ENCODE data around the gene KLHL41. TPM values are rescaled to one million over a fixed set of nuclear protein-coding genes. Genes with fewer than 3 reads are reported as not detected.
"Not testable (repeated sequence)": the region's sequence is repeated elsewhere in the genome, so short reads cannot be mapped to it uniquely, and the experiment has no call there.

The KLHL41 gene
- total and polyA plus RNA-seq, 3 donors from 2014 or later, result 1.7 to 11.7 (median 4.3) TPM

GRCh38 chr2:169511818-169512217 is 2.3 kb downstream of the KLHL41 start:
- no peaks in the 10 kb centered on the region for H3K27me3 ChIP-seq
- 89 to 93% methylated on average over 1 of the region's 1 CpG for WGBS, 2 donors
- H3K4me3 ChIP-seq, result no peak overlapping the region
- DNase-seq, result no peak
- H3K27ac ChIP-seq, result no peak overlapping the region
- intact Hi-C loops (cut with DNase I; ENCODE audit: low total_unique reads), result no loop called here
- TF ChIP-seq POLR2A (IDR thresholded peaks at IDR 0.05) (no peak), CTCF (IDR thresholded peaks at IDR 0.05) (no peak)
- no peaks in the 10 kb centered on the region for H3K36me3 ChIP-seq (ENCODE audit: low read depth, missing control alignments)
- H3K4me1 ChIP-seq, result no peaks in the 10 kb centered on the region
- H3K9me3 ChIP-seq, result no peaks in the 10 kb centered on the region

GRCh38 chr2:169512525-169512924 is 3.0 kb downstream of the KLHL41 start:
- intact Hi-C loops (cut with DNase I; ENCODE audit: low total_unique reads), result no loop called here
- no peak for DNase-seq
- WGBS, 2 donors, result 84 to 86% methylated on average over 2 of the region's 2 CpGs
- H3K4me3 ChIP-seq, result no peak overlapping the region
- no peak overlapping the region for H3K27ac ChIP-seq
- H3K36me3 ChIP-seq (ENCODE audit: low read depth, missing control alignments), result no peaks in the 10 kb centered on the region
- no peaks in the 10 kb centered on the region for H3K27me3 ChIP-seq
- no peaks in the 10 kb centered on the region for H3K9me3 ChIP-seq
- H3K4me1 ChIP-seq, result no peaks in the 10 kb centered on the region
- TF ChIP-seq POLR2A (IDR thresholded peaks at IDR 0.05) (no peak), CTCF (IDR thresholded peaks at IDR 0.05) (no peak)

GRCh38 chr2:169513094-169513493 is 3.6 kb downstream of the KLHL41 start:
- no peaks in the 10 kb centered on the region for H3K9me3 ChIP-seq
- DNase-seq, result no peak
- TF ChIP-seq POLR2A (IDR thresholded peaks at IDR 0.05) (no peak), CTCF (IDR thresholded peaks at IDR 0.05) (no peak)
- H3K4me1 ChIP-seq, result no peaks in the 10 kb centered on the region
- no peak overlapping the region for H3K4me3 ChIP-seq
- WGBS, 2 donors, result 92 to 97% methylated on average over 1 of the region's 1 CpG
- no peaks in the 10 kb centered on the region for H3K27me3 ChIP-seq
- no peaks in the 10 kb centered on the region for H3K36me3 ChIP-seq (ENCODE audit: low read depth, missing control alignments)
- H3K27ac ChIP-seq, result no peak overlapping the region
- intact Hi-C loops (cut with DNase I; ENCODE audit: low total_unique reads), result no loop called here

- WGBS, 2 donors, result 66 to 71% methylated on average over 3 of the region's 3 CpGs
- no peak for TF ChIP-seq POLR2A (IDR thresholded peaks at IDR 0.05)
- intact Hi-C loops (cut with DNase I; ENCODE audit: low total_unique reads), result no loop called here
- Histone ChIP-seq H3K9me3 (no peaks in the 10 kb centered on the region), H3K27ac (no peak overlapping the region), H3K4me3 (no peak overlapping the region), H3K4me1 (no peaks in the 10 kb centered on the region), H3K27me3 (no peaks in the 10 kb centered on the region), H3K36me3 (ENCODE audit: low read depth, missing control alignments) (no peaks in the 10 kb centered on the region)
- no peak for DNase-seq
Observed at GRCh38 chr2:169513926-169514325, 4.4 kb downstream of the KLHL41 start.

- H3K4me1 ChIP-seq; H3K27me3 ChIP-seq; H3K36me3 ChIP-seq (ENCODE audit: low read depth, missing control alignments); H3K27ac ChIP-seq; H3K4me3 ChIP-seq; H3K9me3 ChIP-seq; DNase-seq; intact Hi-C loops (cut with DNase I; ENCODE audit: low total_unique reads): not testable (repeated sequence)
- WGBS, 2 donors, result 88 to 89% methylated on average over 7 of the region's 7 CpGs
Observed at GRCh38 chr2:169514758-169515157, 5.3 kb downstream of the KLHL41 start.

GRCh38 chr2:169516488-169516995 is 7.0 kb downstream of the KLHL41 start:
- 92 to 100% methylated on average over 10 of the region's 10 CpGs for WGBS, 2 donors
- intact Hi-C loops (cut with DNase I; ENCODE audit: low total_unique reads); H3K9me3 ChIP-seq; H3K27ac ChIP-seq; H3K36me3 ChIP-seq (ENCODE audit: low read depth, missing control alignments); DNase-seq; H3K4me1 ChIP-seq; H3K4me3 ChIP-seq; H3K27me3 ChIP-seq: not testable (repeated sequence)
